CD4-positive, alpha-beta T cell (primary cell): Measurements from ENCODE around the gene OR9I1. TPM values are rescaled to one million over a fixed set of nuclear protein-coding genes. Genes with fewer than 3 reads are reported as not detected.

ENCODE experiments used
- ATAC-seq: fragments of 200-7000 bp; cut with Tn5 transposase; one replicate; pipeline ENCODE4 v1.10.0; 2022; ENCODE audit warnings: mild to moderate bottlenecking; ENCODE audit not compliant: poor library complexity
- CTCF ChIA-PET: fragments of 350-600 bp; sonication (Branson Sonifier 250); formaldehyde crosslinking; loops from one replicate; lab custom pipeline; 2021; ENCODE audit warnings: antibody characterized with exemption, inconsistent platforms; lab: Charles Lee
- POLR2A ChIA-PET: fragments of 350-600 bp; sonication (Branson Sonifier 250); formaldehyde crosslinking; loops from one replicate; lab custom pipeline; 2021; ENCODE audit warnings: antibody characterized with exemption, inconsistent platforms; lab: Charles Lee
- DNase-seq, 14 experiments: peaks; one replicate each; pipeline ENCODE4 v3.0.0-alpha.2; 2013 to 2020; ENCODE audit warnings: mixed read lengths in 2 of 14
- H3K27ac ChIP-seq, 2 donors: one replicate each; pipeline versions ENCODE4 v1.5.1 to v1.7.0; 2013; ENCODE audit warnings: low read length in 2 of 2, low read depth in 1 of 2, mild to moderate bottlenecking in 1 of 2
- H3K27me3 ChIP-seq, 2 experiments: 1 replicate in 1 of 2; 2 replicates in 1 of 2; pipeline versions ENCODE4 v1.6.1 to v1.7.0; 2013; ENCODE audit warnings: low read length in 2 of 2, control low read depth in 1 of 2, mild to moderate bottlenecking in 1 of 2, moderate library complexity in 1 of 2; ENCODE audit not compliant: insufficient read depth in 2 of 2, control insufficient read depth in 1 of 2
- H3K36me3 ChIP-seq: one replicate; pipeline ENCODE4 v1.6.1; 2013; ENCODE audit warnings: low read length, control low read depth; ENCODE audit not compliant: insufficient read depth
- H3K4me1 ChIP-seq: one replicate; pipeline ENCODE4 v1.6.1; 2013; ENCODE audit warnings: low read length, control low read depth; ENCODE audit not compliant: insufficient read depth
- H3K4me3 ChIP-seq: one replicate; pipeline ENCODE4 v1.5.1; 2013; ENCODE audit warnings: mild to moderate bottlenecking, low read length, moderate library complexity
- H3K9me3 ChIP-seq, 2 experiments: 1 replicate in 1 of 2; 2 replicates in 1 of 2; pipeline versions ENCODE4 v1.6.1 to v1.7.0; 2013; ENCODE audit warnings: low read length in 2 of 2, mild to moderate bottlenecking in 2 of 2, control low read depth in 1 of 2, moderate library complexity in 1 of 2; ENCODE audit not compliant: control insufficient read depth in 1 of 2, insufficient read depth in 1 of 2
- H3K27ac Mint-ChIP-seq: one replicate; pipeline ENCODE4 v1.8.0; 2020; ENCODE audit warnings: mixed read lengths
- H3K27me3 Mint-ChIP-seq: one replicate; pipeline ENCODE4 v1.8.0; 2021; ENCODE audit warnings: mixed read lengths
- H3K36me3 Mint-ChIP-seq: one replicate; pipeline ENCODE4 v1.8.0; 2021; ENCODE audit warnings: low read depth, mixed read lengths
- H3K4me1 Mint-ChIP-seq: one replicate; pipeline ENCODE4 v1.8.0; 2021; ENCODE audit warnings: low read depth, mixed read lengths
- H3K4me3 Mint-ChIP-seq: one replicate; pipeline ENCODE4 v1.8.0; 2020; ENCODE audit warnings: mild to moderate bottlenecking, mixed read lengths
- H3K9me3 Mint-ChIP-seq: one replicate; pipeline ENCODE4 v1.8.0; 2020; ENCODE audit warnings: mixed read lengths
- intact Hi-C, 2 experiments: fragments of 100-400 bp; cut with DNase I in 1 of 2; cut with micrococcal nuclease in 1 of 2; formaldehyde crosslinking; loops; one replicate each; pipeline versions ENCODE4 v1.15.1 to v1.9.0; 2023 to 2025; cut with DNase I, micrococcal nuclease
- total RNA-seq, 174 experiments: library from RNA in 2 of 174; stranded (reverse) in 2 of 174; gene quantifications; one replicate each; pipeline ENCODE4 v1.2.3 and lab custom pipeline; 2021 to 2026
- TF ChIP-seq, protein P1 (sequence below): fragments of 200-600 bp; IDR thresholded peaks from one replicate; pipeline ENCODE4 v1.8.0; 2022; ENCODE audit warnings: antibody characterized with exemption, mild to moderate bottlenecking

Gene OR9I1
- total RNA-seq, 2 experiments from 2014 or later: not detected

- Histone ChIP-seq H3K36me3 (no peaks in the 10 kb centered on the region), H3K9me3 (no peaks in the 10 kb centered on the region), H3K27ac (no peak overlapping the region), H3K4me3 (no peak overlapping the region), H3K4me1 (no peaks in the 10 kb centered on the region), H3K27me3 (no peaks in the 10 kb centered on the region)
- Mint-ChIP-seq H3K27ac (no peak overlapping the region), H3K9me3 (no peaks in the 10 kb centered on the region), H3K36me3 (no peaks in the 10 kb centered on the region), H3K4me1 (no peaks in the 10 kb centered on the region), H3K27me3 (peaks cover 4% of the 10 kb centered on the region), H3K4me3 (no peak overlapping the region)
- TF ChIP-seq, protein P1, sequence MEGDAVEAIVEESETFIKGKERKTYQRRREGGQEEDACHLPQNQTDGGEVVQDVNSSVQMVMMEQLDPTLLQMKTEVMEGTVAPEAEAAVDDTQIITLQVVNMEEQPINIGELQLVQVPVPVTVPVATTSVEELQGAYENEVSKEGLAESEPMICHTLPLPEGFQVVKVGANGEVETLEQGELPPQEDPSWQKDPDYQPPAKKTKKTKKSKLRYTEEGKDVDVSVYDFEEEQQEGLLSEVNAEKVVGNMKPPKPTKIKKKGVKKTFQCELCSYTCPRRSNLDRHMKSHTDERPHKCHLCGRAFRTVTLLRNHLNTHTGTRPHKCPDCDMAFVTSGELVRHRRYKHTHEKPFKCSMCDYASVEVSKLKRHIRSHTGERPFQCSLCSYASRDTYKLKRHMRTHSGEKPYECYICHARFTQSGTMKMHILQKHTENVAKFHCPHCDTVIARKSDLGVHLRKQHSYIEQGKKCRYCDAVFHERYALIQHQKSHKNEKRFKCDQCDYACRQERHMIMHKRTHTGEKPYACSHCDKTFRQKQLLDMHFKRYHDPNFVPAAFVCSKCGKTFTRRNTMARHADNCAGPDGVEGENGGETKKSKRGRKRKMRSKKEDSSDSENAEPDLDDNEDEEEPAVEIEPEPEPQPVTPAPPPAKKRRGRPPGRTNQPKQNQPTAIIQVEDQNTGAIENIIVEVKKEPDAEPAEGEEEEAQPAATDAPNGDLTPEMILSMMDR: no peak
- ATAC-seq: no peak
- no peak for DNase-seq
- ChIA-PET CTCF (no interaction called here), POLR2A (no interaction called here)
- intact Hi-C loops: no loop called here
Measured at GRCh38 chr11:58135171-58135570, 9.8 kb upstream of the OR9I1 start.

GRCh38 chr11:58134151-58134550, 8.8 kb upstream of the OR9I1 start:
- Mint-ChIP-seq H3K4me3 (no peak overlapping the region), H3K27ac (no peak overlapping the region), H3K9me3 (no peaks in the 10 kb centered on the region), H3K36me3 (no peaks in the 10 kb centered on the region), H3K4me1 (no peaks in the 10 kb centered on the region), H3K27me3 (peaks cover 4% of the 10 kb centered on the region)
- no peaks in the 10 kb centered on the region for H3K4me1 ChIP-seq
- TF ChIP-seq, protein P1: no peak
- ChIA-PET CTCF (interaction anchor here (1.3 kb wide), 1 partner anchor 11 kb away, joined by 3 read pairs; no protein-coding TSS in a partner anchor), POLR2A (no interaction called here)
- no peaks in the 10 kb centered on the region for H3K27me3 ChIP-seq
- no peak overlapping the region for H3K4me3 ChIP-seq
- no peaks in the 10 kb centered on the region for H3K36me3 ChIP-seq
- intact Hi-C loops: no loop called here
- ATAC-seq: no peak
- H3K27ac ChIP-seq: no peak overlapping the region
- H3K9me3 ChIP-seq: no peaks in the 10 kb centered on the region
- no peak for DNase-seq

GRCh38 chr11:58133309-58134076, 8.2 kb upstream of the OR9I1 start:
- no peak overlapping the region for H3K4me3 ChIP-seq
- TF ChIP-seq, protein P1: no peak
- H3K27ac ChIP-seq: no peak overlapping the region
- CTCF ChIA-PET: interaction anchor here (1.3 kb wide), 1 partner anchor 10 kb away, joined by 3 read pairs; no protein-coding TSS in a partner anchor
- no peaks in the 10 kb centered on the region for H3K36me3 ChIP-seq
- DNase-seq: no peak
- no peaks in the 10 kb centered on the region for H3K27me3 ChIP-seq
- ATAC-seq: no peak
- no peaks in the 10 kb centered on the region for H3K9me3 Mint-ChIP-seq
- no peak overlapping the region for H3K27ac Mint-ChIP-seq
- no peaks in the 10 kb centered on the region for H3K4me1 ChIP-seq
- no peaks in the 10 kb centered on the region for H3K36me3 Mint-ChIP-seq
- H3K4me1 Mint-ChIP-seq: no peaks in the 10 kb centered on the region
- intact Hi-C loops: no loop called here
- no peak overlapping the region for H3K4me3 Mint-ChIP-seq
- H3K9me3 ChIP-seq: no peaks in the 10 kb centered on the region
- H3K27me3 Mint-ChIP-seq: peaks cover 4% of the 10 kb centered on the region
- POLR2A ChIA-PET: no interaction called here
